Uterus (tissue), 2 donors: ENCODE measurements around the gene ADCY7.
A peak's percentile ranks its signal among the peaks of the same experiment; 100 is the strongest.

Experiments
- POLR2A ChIP-seq, 2 donors: fragments of 450-650 bp; IDR thresholded peaks; one replicate each; pipeline ENCODE4 v1.6.1; 2016; ENCODE audit warnings: antibody characterized with exemption in 2 of 2, mild to moderate bottlenecking in 1 of 2, moderate library complexity in 1 of 2
- TF ChIP-seq, protein P1 (sequence below), 4 experiments: fragments of 200-600 bp in 2 of 4; fragments of 450-650 bp in 2 of 4; sonication (generic) in 2 of 4; IDR thresholded peaks; one replicate each; pipeline ENCODE4 v1.5.1; 2016 to 2019; ENCODE audit warnings: antibody characterized with exemption in 4 of 4, mild to moderate bottlenecking in 2 of 4, moderate library complexity in 1 of 4

DNA sequence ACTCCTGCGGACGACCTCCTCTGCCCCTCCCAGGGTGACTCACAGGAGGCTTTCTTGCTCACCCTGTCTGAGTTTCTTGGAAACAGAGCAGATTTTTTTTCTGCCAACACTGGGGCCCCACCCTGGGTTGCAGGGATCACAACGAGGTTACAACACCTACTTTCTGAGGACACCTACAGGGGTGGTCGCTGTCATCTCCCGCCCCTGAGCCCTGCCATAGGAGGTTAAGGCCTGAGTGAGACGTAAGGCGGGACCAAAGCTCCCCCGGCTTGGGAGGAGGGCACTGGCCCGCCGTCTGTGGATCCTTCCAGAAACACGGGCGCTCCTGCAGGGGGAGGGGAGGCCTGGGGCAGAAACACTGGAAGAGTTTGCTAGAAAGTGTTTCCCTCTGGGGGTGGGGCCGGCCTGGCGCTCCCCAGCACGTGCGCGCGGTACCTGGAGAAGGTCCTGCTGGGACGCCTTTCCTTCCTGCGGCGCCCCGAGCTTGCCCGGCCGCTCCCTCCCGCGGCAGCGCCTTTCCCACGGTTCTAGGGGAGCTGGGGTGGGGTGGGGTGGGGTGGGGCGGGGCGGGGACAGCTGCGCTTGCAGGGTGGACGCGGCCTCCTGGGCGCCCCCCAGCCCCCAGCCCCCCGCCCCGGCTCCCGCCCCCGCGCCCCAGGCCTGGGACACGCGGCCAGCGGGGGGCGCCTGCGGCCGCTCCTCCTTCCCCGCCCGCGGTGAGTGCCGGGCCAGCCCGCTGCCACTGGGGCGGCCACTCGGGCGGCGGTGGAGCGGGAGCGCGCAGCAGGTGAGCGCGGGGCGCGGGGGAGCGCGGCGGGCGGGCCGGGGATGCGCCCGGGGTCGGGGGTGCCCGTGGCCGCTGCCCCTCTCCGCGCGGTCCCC lies 20.7 kb upstream of the ADCY7 start:
- TF ChIP-seq, protein P1, sequence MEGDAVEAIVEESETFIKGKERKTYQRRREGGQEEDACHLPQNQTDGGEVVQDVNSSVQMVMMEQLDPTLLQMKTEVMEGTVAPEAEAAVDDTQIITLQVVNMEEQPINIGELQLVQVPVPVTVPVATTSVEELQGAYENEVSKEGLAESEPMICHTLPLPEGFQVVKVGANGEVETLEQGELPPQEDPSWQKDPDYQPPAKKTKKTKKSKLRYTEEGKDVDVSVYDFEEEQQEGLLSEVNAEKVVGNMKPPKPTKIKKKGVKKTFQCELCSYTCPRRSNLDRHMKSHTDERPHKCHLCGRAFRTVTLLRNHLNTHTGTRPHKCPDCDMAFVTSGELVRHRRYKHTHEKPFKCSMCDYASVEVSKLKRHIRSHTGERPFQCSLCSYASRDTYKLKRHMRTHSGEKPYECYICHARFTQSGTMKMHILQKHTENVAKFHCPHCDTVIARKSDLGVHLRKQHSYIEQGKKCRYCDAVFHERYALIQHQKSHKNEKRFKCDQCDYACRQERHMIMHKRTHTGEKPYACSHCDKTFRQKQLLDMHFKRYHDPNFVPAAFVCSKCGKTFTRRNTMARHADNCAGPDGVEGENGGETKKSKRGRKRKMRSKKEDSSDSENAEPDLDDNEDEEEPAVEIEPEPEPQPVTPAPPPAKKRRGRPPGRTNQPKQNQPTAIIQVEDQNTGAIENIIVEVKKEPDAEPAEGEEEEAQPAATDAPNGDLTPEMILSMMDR (IDR thresholded peaks at IDR 0.05) = peak in 3 of 4 experiments; percentile 26 to 44 (median 33)
- TF ChIP-seq POLR2A (IDR thresholded peaks at IDR 0.05) = no peak
